Peyer's patch (tissue), 4 donors: ENCODE measurements around the gene SRBD1.

ENCODE experiments used
- CTCF ChIP-seq, 6 experiments: fragments of 450-650 bp in 4 of 6; fragments of 200-600 bp in 2 of 6; sonication (generic) in 1 of 6; IDR thresholded peaks; one replicate each; pipeline ENCODE4 v1.5.1; 2017 to 2019; ENCODE audit warnings: antibody characterized with exemption in 6 of 6, mild to moderate bottlenecking in 3 of 6, moderate library complexity in 1 of 6
- POLR2A ChIP-seq, 2 donors: fragments of 450-650 bp; IDR thresholded peaks; one replicate each; pipeline ENCODE4 v1.5.1; 2017; ENCODE audit warnings: antibody characterized with exemption in 2 of 2, mild to moderate bottlenecking in 2 of 2, moderate library complexity in 2 of 2

- TF ChIP-seq CTCF (IDR thresholded peaks at IDR 0.05) (no peak), POLR2A (IDR thresholded peaks at IDR 0.05) (no peak)
Measured at GRCh38 chr2:45602624-45603023, 8.4 kb downstream of the SRBD1 start.
